Measurements from ENCODE around the gene MPP2.

DNA sequence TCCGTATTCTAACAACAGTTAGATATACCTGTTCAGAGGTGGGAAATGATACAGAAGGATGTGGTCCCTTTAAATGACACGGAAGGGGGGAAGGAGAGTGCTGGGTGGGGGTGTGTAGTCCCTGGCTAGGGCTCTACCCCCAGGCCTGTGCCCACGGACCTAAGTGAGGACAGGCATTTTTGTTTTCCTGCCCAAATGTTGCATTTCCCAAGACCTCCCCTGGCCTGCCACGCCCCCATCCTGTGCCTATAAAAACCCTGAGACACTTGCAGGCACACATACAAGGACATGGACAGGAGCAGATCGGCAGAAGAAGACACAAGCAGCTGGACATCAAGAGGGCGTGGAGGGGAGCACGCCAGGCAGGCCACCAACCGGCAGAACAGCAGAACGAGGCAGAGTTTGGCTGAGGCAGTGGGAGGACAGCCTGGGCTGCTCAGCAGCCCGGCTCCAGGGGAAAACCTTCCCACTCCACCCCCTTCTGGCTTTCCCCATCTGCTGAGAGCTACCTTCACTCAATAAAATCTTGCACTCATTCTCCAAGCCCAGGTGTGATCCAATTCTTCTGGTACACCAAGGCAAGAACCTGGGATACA, 13.3 kb upstream of the MPP2 start:
- TF ChIP-seq RAD21 (IDR thresholded peaks at IDR 0.05; ENCODE audit: low read depth) (no peak), MAX (IDR thresholded peaks at IDR 0.05) (no peak), TCF12 (IDR thresholded peaks at IDR 0.05; ENCODE audit: low read depth) (no peak), EP300 (IDR thresholded peaks at IDR 0.05; ENCODE audit: borderline replicate concordance) (no peak), CREB1 (IDR thresholded peaks at IDR 0.05; ENCODE audit: low read depth) (no peak), TEAD4 (IDR thresholded peaks at IDR 0.05) (no peak), REST (IDR thresholded peaks at IDR 0.05; ENCODE audit: low read depth) (no peak)
